Esophagus muscularis mucosa (tissue), 4 donors: Measurements from ENCODE around the gene NCOA1. TPM values are rescaled to one million over a fixed set of nuclear protein-coding genes. Genes with fewer than 3 reads are reported as not detected.

Experiments used
- DNase-seq: peaks from one replicate; pipeline ENCODE4 v3.0.0-alpha.2; 2017; ENCODE audit errors: extremely low spot score
- H3K27ac ChIP-seq, 4 donors: fragments of 200-600 bp; sonication (generic); replicated peaks in 1 of 4; 1 replicate in 3 of 4; 2 replicates in 1 of 4; pipeline ENCODE4 v1.5.1; 2016 to 2019; ENCODE audit warnings: mild to moderate bottlenecking in 1 of 4
- H3K27me3 ChIP-seq, 4 donors: fragments of 200-600 bp; sonication (generic); one replicate each; pipeline versions ENCODE4 v1.5.1 to v1.6.0; 2016 to 2019
- H3K36me3 ChIP-seq, 4 donors: fragments of 200-600 bp; sonication (generic); one replicate each; pipeline ENCODE4 v1.5.1; 2016 to 2019
- H3K4me1 ChIP-seq, 4 donors: fragments of 200-600 bp; sonication (generic); one replicate each; pipeline ENCODE4 v1.5.1; 2016 to 2019
- H3K4me3 ChIP-seq, 4 donors: fragments of 200-600 bp; sonication (generic); 1 replicate in 2 of 4; 2 replicates in 2 of 4; pipeline ENCODE4 v1.5.1; 2016 to 2019; ENCODE audit warnings: mild to moderate bottlenecking in 4 of 4, moderate library complexity in 1 of 4
- H3K9me3 ChIP-seq, 4 donors: fragments of 200-600 bp; sonication (generic); 1 replicate in 3 of 4; 2 replicates in 1 of 4; pipeline ENCODE4 v1.5.1; 2016 to 2019
- CTCF ChIP-seq, 3 experiments: fragments of 200-600 bp in 2 of 3; fragments of 450-650 bp in 1 of 3; sonication (generic) in 2 of 3; IDR thresholded peaks; one replicate each; pipeline ENCODE4 v1.5.1; 2017 to 2019; ENCODE audit warnings: antibody characterized with exemption in 3 of 3, mild to moderate bottlenecking in 2 of 3, moderate library complexity in 1 of 3
- EP300 ChIP-seq: sonication (generic); formaldehyde crosslinking; IDR thresholded peaks from one replicate; pipeline ENCODE4 v1.6.1; 2017; ENCODE audit warnings: antibody characterized with exemption
- POLR2A ChIP-seq: fragments of 450-650 bp; IDR thresholded peaks from one replicate; pipeline ENCODE4 v1.6.1; 2017; ENCODE audit warnings: antibody characterized with exemption, moderate library complexity, mild to moderate bottlenecking, low read depth
- POLR2AphosphoS5 ChIP-seq, 2 donors: sonication (generic); formaldehyde crosslinking; IDR thresholded peaks; one replicate each; pipeline ENCODE4 v1.6.1; 2017; ENCODE audit warnings: antibody characterized with exemption in 2 of 2
- WGBS: methylation state at CpG from one replicate; pipeline ENCODE4 v1.1.5; 2018; 5-methylcytosine and 5-hydroxymethylcytosine counted together
- intact Hi-C: fragments of 100-400 bp; cut with DNase I; formaldehyde crosslinking; loops from one replicate; pipeline ENCODE4 v1.15.1; 2023
- total RNA-seq, 4 donors: library from RNA; depleted of rRNA; stranded (reverse); fragments of >200 nt; gene quantifications; one replicate each; pipeline versions ENCODE4 v1.1.0 to v1.2.1, GENCODE V29; 2016

NCOA1 gene
- total RNA-seq, 4 donors from 2014 or later, result 43.9 to 49.4 (median 47.3) TPM

DNA sequence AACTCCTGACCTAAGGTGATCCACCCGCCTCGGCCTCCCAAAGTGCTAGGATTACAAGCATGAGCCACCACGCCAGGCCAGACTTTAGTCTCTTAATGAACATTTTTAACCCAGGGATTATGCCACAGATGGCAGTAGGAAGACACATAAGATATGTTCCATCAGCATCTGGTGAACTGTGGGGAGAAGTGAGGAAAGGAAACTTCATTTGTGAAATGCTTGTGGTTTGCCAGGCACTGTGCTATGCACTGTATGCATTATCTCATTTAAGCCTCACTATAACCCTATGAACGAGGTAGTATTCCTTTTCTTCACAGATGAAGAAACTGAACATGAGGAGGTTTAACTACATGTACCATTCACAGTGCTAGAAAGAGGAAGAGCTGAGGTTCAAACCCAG lies 272.8 kb downstream of the NCOA1 start:
- no peak overlapping the region for H3K4me3 ChIP-seq
- H3K27ac ChIP-seq, result no peak overlapping the region
- H3K4me1 ChIP-seq, result peaks cover 0 to 5% (median 0%) of the 10 kb centered on the region in 4 donors
- no peaks in the 10 kb centered on the region for H3K9me3 ChIP-seq
- WGBS, result 94% methylated on average over 4 of the region's 4 CpGs
- no peak for DNase-seq
- TF ChIP-seq CTCF (IDR thresholded peaks at IDR 0.05) (no peak), EP300 (no peak)
- H3K27me3 ChIP-seq, result no peaks in the 10 kb centered on the region
- intact Hi-C loops, result no loop called here
- peaks cover 32 to 89% (median 59%) of the 10 kb centered on the region in 4 donors for H3K36me3 ChIP-seq

DNA sequence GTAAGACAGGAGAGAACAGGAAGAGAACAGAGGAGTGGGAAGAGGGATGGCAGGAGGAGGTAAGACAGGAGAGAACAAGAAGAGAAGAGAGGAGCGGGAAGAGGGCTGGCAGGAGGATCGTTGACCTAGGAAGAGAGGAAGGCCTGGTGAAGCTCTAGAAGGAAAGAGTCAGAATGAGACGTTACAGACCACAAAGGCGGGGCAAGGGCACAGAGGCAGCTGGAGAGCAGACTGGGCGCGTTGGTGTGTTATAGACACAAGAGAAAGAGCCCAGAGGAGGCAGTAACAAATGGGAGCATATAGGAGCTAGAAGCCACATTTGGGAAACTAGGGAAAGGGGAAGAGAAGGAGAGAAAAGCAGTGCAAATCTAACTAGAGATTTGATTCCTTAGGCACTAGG lies 275.6 kb downstream of the NCOA1 start:
- H3K4me3 ChIP-seq, result no peak overlapping the region
- no peaks in the 10 kb centered on the region for H3K9me3 ChIP-seq
- 85% methylated on average over 6 of the region's 6 CpGs for WGBS
- intact Hi-C loops, result no loop called here
- H3K4me1 ChIP-seq, result peaks cover 0 to 5% (median 0%) of the 10 kb centered on the region in 4 donors
- TF ChIP-seq POLR2A, result no peak
- no peak for TF ChIP-seq EP300
- TF ChIP-seq CTCF (IDR thresholded peaks at IDR 0.05), result no peak
- no peak for TF ChIP-seq POLR2AphosphoS5 (IDR thresholded peaks at IDR 0.05)
- H3K36me3 ChIP-seq, result peaks cover 29 to 85% (median 66%) of the 10 kb centered on the region in 4 donors
- DNase-seq, result no peak
- H3K27me3 ChIP-seq, result no peaks in the 10 kb centered on the region
- H3K27ac ChIP-seq, result no peak overlapping the region

DNA sequence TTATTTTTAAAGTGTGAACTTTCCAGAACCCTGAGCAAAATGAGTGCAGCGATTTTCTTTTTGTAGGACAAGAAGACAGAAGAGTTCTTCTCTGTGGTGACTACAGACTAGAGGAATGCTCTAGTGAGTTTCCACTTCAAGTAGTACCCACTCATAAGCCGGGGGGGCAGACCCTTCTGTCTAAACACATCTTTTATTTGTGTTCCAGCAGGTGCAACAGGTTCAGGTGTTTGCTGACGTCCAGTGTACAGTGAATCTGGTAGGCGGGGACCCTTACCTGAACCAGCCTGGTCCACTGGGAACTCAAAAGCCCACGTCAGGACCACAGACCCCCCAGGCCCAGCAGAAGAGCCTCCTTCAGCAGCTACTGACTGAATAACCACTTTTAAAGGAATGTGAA lies 277.0 kb downstream of the NCOA1 start:
- TF ChIP-seq CTCF (IDR thresholded peaks at IDR 0.05), result no peak
- TF ChIP-seq POLR2AphosphoS5 (IDR thresholded peaks at IDR 0.05), result no peak
- TF ChIP-seq EP300, result no peak
- no peak for TF ChIP-seq POLR2A
- Histone ChIP-seq H3K27ac (no peak overlapping the region), H3K27me3 (no peaks in the 10 kb centered on the region), H3K36me3 (peaks cover 20 to 72% (median 52%) of the 10 kb centered on the region in 4 donors), H3K4me1 (peaks cover 0 to 5% (median 0%) of the 10 kb centered on the region in 4 donors), H3K4me3 (no peak overlapping the region), H3K9me3 (no peaks in the 10 kb centered on the region)
- intact Hi-C loops, result no loop called here
- 95% methylated on average over 4 of the region's 5 CpGs for WGBS
- DNase-seq, result no peak

- no peaks in the 10 kb centered on the region for H3K27me3 ChIP-seq
- TF ChIP-seq EP300, result no peak
- no peak for DNase-seq
- H3K9me3 ChIP-seq, result no peaks in the 10 kb centered on the region
- WGBS, result 69% methylated on average over 7 of the region's 7 CpGs
- H3K4me3 ChIP-seq, result no peak overlapping the region
- intact Hi-C loops, result no loop called here
- peaks cover 0 to 5% (median 0%) of the 10 kb centered on the region in 4 donors for H3K4me1 ChIP-seq
- no peak overlapping the region for H3K27ac ChIP-seq
- peaks cover 18 to 66% (median 49%) of the 10 kb centered on the region in 4 donors for H3K36me3 ChIP-seq
Measured at GRCh38 chr2:24768601-24769000, 277.5 kb downstream of the NCOA1 start.

DNA sequence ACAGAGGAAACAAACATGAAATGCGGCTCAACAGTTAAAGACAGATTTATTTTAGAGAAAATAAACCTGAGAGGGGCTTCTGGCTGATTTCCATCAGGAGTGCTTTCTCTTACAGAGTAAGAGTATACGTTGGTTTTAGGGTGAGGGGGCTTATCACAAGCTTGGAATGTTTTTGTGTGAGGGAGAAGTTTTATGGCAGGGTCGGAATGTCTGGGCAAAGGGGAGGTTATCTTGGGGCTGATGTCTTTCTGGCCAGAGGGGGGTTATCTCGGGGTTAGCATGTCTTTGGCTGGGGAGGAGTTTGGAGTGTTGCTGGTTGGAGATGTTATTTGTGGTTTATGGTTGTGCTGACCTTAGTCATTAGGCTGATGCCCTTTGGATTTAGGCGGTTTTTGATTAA lies 280.0 kb downstream of the NCOA1 start:
- Histone ChIP-seq H3K36me3 (peaks cover 6 to 44% (median 33%) of the 10 kb centered on the region in 4 donors), H3K27ac (no peak overlapping the region), H3K27me3 (no peaks in the 10 kb centered on the region), H3K4me1 (peaks cover 0 to 5% (median 0%) of the 10 kb centered on the region in 4 donors), H3K9me3 (no peaks in the 10 kb centered on the region), H3K4me3 (no peak overlapping the region)
- 90% methylated on average over 5 of the region's 5 CpGs for WGBS
- no peak for DNase-seq
- TF ChIP-seq POLR2A, result no peak
- no peak for TF ChIP-seq EP300
- TF ChIP-seq CTCF (IDR thresholded peaks at IDR 0.05), result no peak
- TF ChIP-seq POLR2AphosphoS5 (IDR thresholded peaks at IDR 0.05), result no peak
- intact Hi-C loops, result no loop called here
